ENCODE results near the gene NSD2. TPM values are rescaled to one million over a fixed set of nuclear protein-coding genes. Genes with fewer than 3 reads are reported as not detected.

The NSD2 gene
- total RNA-seq, 1 donor, result 84.7 TPM

DNA sequence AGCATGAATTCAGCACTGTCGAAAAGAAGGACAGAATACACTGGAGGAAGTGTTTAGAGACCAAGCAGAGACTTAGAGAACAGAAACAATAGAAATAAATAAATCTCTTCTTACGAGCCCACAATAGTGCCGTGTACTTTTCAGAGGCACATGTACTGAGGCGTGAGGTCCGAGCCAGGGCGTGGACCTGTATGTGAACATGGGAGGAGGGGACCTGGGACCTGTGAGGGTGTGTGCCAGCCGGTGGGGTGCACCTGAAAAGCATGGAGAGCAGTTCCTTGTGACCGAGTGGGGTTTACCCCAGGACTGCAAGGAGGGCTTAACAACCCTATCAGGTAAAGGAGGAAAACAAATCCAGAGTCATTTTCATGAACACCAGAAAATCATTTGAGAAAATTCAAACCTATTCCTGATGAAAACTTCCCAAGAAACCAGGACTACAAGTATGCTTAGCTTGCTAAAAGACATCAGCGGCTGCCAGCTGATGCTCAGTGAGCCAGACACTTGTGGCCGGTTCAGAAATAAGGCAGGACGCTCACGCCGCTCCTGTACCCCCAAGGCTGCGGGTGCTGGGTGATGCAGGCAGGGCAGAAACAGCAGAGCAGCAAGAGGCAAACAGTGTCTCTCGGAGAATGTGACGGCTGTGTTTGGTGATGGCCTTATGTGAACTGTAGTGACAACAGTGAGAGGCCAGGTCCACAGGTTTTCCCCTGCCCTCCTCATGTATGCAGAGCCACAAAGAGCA lies 100.4 kb downstream of the NSD2 start:
- no peak overlapping the region for H3K4me3 ChIP-seq (ENCODE audit: low read depth, low read length)
- no peak for DNase-seq (ENCODE audit: low read depth)
- no peak for TF ChIP-seq CTCF (IDR thresholded peaks at IDR 0.05; ENCODE audit: insufficient read depth, low read length)

- H3K4me3 ChIP-seq (ENCODE audit: low read depth, low read length), result no peak overlapping the region
- DNase-seq (ENCODE audit: low read depth), result no peak
- no peak for TF ChIP-seq CTCF (IDR thresholded peaks at IDR 0.05; ENCODE audit: insufficient read depth, low read length)
Observed at GRCh38 chr4:1972414-1972813, 101.2 kb downstream of the NSD2 start.

- H3K4me3 ChIP-seq (ENCODE audit: low read depth, low read length), result no peak overlapping the region
- DNase-seq (ENCODE audit: low read depth), result no peak
- TF ChIP-seq CTCF (IDR thresholded peaks at IDR 0.05; ENCODE audit: insufficient read depth, low read length), result no peak
Observed at GRCh38 chr4:1973218-1973617, 102.0 kb downstream of the NSD2 start.

DNA sequence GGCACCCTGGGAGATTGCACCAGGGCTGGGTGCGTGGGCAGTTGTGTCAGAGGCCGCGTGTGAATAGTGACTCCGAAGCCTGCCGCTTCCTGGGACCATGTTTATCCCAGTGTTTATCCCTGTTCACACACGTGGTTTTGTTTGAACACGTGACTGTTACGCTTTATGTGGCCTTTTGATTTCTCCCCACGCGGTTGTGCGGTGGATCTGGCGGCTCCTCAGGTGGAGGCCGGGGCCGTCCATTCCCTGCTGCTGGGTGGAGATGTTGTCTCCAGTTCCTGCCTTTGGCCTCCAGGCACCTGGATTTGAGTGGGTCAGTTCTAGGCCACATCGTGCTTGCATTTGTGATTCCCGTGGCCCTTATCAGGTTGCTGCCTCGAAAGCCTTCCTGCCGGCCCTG lies 102.5 kb downstream of the NSD2 start:
- no peak for TF ChIP-seq CTCF (IDR thresholded peaks at IDR 0.05; ENCODE audit: insufficient read depth, low read length)
- DNase-seq (ENCODE audit: low read depth), result no peak

DNA sequence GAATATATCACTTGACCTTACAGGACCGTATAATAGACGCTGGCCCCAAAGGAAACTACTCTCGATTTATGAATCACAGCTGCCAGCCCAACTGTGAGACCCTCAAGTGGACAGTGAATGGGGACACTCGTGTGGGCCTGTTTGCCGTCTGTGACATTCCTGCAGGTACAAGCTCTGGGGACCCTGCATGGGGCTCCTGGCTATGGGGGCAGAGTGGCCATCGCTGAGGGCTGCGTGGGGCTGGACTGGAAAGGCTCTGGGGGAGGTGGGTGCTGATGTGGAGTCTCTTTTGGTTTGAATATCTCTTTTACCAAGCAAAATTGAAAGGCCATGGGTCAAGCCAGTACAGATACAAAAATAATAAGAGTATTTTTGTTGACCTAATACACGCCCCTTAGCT lies 103.6 kb downstream of the NSD2 start:
- no peak for TF ChIP-seq CTCF (IDR thresholded peaks at IDR 0.05; ENCODE audit: insufficient read depth, low read length)
- no peak overlapping the region for H3K4me3 ChIP-seq (ENCODE audit: low read depth, low read length)
- no peak for DNase-seq (ENCODE audit: low read depth)

More for the DNA sequence above, 102.5 kb downstream of the NSD2 start:
- H3K4me3 ChIP-seq (ENCODE audit: low read depth, low read length), result no peak overlapping the region

- no peak for TF ChIP-seq CTCF (IDR thresholded peaks at IDR 0.05; ENCODE audit: insufficient read depth, low read length)
- H3K4me3 ChIP-seq (ENCODE audit: low read depth, low read length), result no peak overlapping the region
- no peak for DNase-seq (ENCODE audit: low read depth)
Observed at GRCh38 chr4:1975391-1975801, 104.2 kb downstream of the NSD2 start.

DNA sequence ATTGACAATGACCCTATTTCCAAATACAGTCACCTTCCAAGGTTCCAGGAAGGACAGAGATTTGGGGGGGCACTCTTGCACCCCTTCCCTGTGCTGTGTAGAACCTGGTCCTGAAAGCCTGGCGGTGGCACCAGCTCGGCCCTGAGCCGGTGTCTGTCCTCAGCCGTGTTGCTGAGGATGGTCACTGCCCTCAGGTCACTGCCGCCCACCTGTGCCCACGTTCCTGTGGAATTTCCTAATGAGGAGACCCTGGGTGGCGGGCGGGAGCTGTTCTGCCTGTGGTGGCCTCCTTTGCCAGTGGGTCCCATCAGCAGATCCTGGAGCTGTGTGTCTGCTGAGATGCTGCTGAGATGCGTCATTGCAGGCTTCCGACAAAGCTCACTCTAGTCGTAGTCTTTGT lies 104.7 kb downstream of the NSD2 start:
- DNase-seq (ENCODE audit: low read depth), result no peak
- no peak for TF ChIP-seq CTCF (IDR thresholded peaks at IDR 0.05; ENCODE audit: insufficient read depth, low read length)
- H3K4me3 ChIP-seq (ENCODE audit: low read depth, low read length), result no peak overlapping the region

Measured in fibroblast of the aortic adventitia (primary cell).